Duodenal mucosa (tissue), 2 donors: ENCODE results near the gene CCDC137.
A peak's percentile ranks its signal among the peaks of the same experiment; 100 is the strongest.

Experiments
- H3K27ac ChIP-seq: one replicate; pipeline ENCODE4 v1.7.0; 2013; ENCODE audit warnings: low read depth, low read length
- H3K27me3 ChIP-seq, 2 donors: one replicate each; pipeline ENCODE4 v1.7.0; 2013; ENCODE audit warnings: low read length in 2 of 2, control low read depth in 1 of 2; ENCODE audit not compliant: insufficient read depth in 2 of 2, control insufficient read depth in 1 of 2
- H3K36me3 ChIP-seq, 2 donors: one replicate each; pipeline ENCODE4 v1.7.0; 2013; ENCODE audit warnings: low read length in 2 of 2, control low read depth in 1 of 2; ENCODE audit not compliant: insufficient read depth in 2 of 2, control insufficient read depth in 1 of 2
- H3K4me1 ChIP-seq, 2 donors: one replicate each; pipeline ENCODE4 v1.7.0; 2013; ENCODE audit warnings: low read length in 2 of 2, control low read depth in 1 of 2; ENCODE audit not compliant: insufficient read depth in 2 of 2, control insufficient read depth in 1 of 2
- H3K4me3 ChIP-seq, 2 donors: one replicate each; pipeline ENCODE4 v1.7.0; 2013; ENCODE audit warnings: low read length in 2 of 2, low read depth in 1 of 2
- H3K9ac ChIP-seq, 2 donors: one replicate each; pipeline ENCODE4 v1.7.0; 2013; ENCODE audit warnings: low read length in 2 of 2, low read depth in 1 of 2
- H3K9me3 ChIP-seq, 2 donors: one replicate each; pipeline ENCODE4 v1.7.0; 2013; ENCODE audit warnings: low read length in 2 of 2, control low read depth in 1 of 2; ENCODE audit not compliant: control insufficient read depth in 1 of 2

The CCDC137 gene

DNA sequence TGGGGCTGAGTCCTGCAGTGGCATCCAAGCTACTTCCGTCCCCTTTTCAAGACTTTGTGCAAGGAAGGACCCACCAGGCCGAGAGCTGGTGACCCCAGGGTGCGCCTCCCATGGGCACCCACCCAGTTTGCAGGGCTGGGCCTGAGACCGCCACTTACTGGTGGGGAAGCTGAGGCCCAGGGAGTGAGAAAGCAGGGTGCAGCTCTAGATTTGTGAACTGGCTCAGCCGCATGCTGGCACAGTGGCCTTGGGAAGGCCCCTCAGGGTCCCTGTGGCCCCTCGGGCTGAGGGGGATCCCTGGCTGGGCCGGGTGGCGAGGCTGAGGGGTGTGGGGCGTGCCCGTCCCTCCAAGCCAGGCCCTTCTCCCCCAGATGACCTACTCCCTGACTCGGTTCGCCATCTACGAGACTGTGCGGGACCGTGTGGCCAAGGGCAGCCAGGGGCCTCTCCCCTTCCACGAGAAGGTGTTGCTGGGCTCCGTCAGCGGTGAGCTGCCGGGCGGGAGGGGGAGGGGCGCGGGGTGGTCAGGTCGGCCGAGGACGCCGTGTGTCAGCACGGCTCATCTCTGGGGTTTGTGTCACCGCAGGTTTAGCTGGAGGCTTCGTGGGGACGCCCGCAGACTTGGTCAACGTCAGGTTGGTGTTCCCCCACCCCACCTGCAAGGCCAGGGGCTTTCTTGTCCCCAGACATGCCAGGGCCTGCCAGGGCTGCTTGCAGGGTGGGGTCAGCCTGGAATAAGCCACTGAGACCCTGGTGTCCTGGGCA lies 48.8 kb downstream of the CCDC137 start:
- Histone ChIP-seq H3K4me3 (no peak overlapping the region), H3K9ac (no peak overlapping the region), H3K9me3 (no peaks in the 10 kb centered on the region), H3K4me1 (peaks cover 21 to 35% of the 10 kb centered on the region in 2 donors), H3K27ac (no peak overlapping the region), H3K36me3 (peaks cover 4 to 11% of the 10 kb centered on the region in 2 donors), H3K27me3 (no peaks in the 10 kb centered on the region)

- Histone ChIP-seq H3K27me3 (no peaks in the 10 kb centered on the region), H3K9me3 (no peaks in the 10 kb centered on the region), H3K27ac (no peak overlapping the region), H3K4me3 (no peak overlapping the region), H3K9ac (no peak overlapping the region), H3K4me1 (peaks cover 13 to 27% of the 10 kb centered on the region in 2 donors), H3K36me3 (peaks cover 4 to 11% of the 10 kb centered on the region in 2 donors)
These were observed 49.5 kb downstream of the CCDC137 start for GRCh38 chr17:81715872-81716673.

DNA sequence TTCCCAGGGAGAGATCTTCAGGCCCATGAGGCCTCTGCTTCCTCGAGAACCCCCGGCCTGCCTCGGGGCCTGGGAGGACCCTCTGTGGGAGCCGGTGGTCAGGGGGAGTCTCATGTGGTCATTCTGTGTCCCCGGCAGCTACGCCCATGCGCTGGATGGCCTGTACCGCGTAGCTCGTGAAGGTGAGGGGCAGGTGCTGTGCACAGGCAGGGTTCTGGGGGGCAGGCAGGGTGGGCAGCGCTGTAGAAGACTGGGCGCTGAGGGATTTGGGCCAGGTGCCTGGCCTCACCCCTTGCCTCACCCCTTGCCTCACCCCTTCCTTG lies 50.1 kb downstream of the CCDC137 start:
- no peak overlapping the region for H3K9ac ChIP-seq
- H3K4me1 ChIP-seq: peaks cover 12 to 25% of the 10 kb centered on the region in 2 donors
- H3K4me3 ChIP-seq: no peak overlapping the region
- H3K27ac ChIP-seq: no peak overlapping the region
- peaks cover 4 to 11% of the 10 kb centered on the region in 2 donors for H3K36me3 ChIP-seq
- H3K9me3 ChIP-seq: no peaks in the 10 kb centered on the region
- H3K27me3 ChIP-seq: no peaks in the 10 kb centered on the region

DNA sequence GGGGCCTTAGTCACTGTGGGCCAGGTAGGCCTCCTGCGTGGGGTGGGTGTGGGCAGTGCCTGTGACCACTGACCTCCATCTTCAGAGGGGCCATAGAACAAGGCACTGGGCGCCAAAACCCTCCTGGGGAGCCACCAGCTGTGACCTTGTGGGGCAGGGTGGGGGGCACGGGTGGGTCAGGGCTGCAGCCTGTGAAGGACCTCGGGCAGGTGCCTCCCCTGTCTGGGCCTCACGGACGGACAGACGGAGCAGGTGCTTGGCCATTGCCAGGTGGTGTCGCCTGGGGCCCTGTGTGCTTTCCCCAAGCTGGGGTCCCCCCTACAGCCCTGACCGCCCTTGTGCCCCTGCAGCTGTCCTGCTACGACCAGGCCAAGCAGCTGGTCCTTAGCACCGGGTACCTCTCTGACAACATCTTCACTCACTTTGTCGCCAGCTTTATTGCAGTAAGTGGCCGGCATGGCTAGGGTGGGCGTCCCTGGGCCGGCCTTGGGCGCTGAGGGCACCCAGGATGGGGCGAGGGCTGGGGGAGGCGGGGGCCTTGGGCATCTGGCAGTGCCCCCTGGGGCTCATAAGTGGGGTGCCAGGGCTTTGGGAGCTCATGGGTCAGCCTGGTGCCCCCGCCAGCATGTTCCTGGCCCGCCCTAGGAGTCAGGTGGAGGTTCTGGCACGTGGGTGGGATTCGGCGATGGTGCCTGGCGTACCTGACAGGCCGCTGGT lies 50.7 kb downstream of the CCDC137 start:
- no peaks in the 10 kb centered on the region for H3K27me3 ChIP-seq

GRCh38 chr17:81717766-81718089 lies 51.2 kb downstream of the CCDC137 start:
- Histone ChIP-seq H3K27ac (no peak overlapping the region), H3K9me3 (no peaks in the 10 kb centered on the region), H3K9ac (no peak overlapping the region), H3K4me1 (peaks cover 20 to 34% of the 10 kb centered on the region in 2 donors), H3K36me3 (peaks cover 4 to 11% of the 10 kb centered on the region in 2 donors), H3K27me3 (no peaks in the 10 kb centered on the region), H3K4me3 (no peak overlapping the region)

More for the DNA sequence above, 50.7 kb downstream of the CCDC137 start:
- H3K27ac ChIP-seq: no peak overlapping the region
- H3K9ac ChIP-seq: no peak overlapping the region
- no peaks in the 10 kb centered on the region for H3K9me3 ChIP-seq
- H3K36me3 ChIP-seq: peaks cover 4 to 11% of the 10 kb centered on the region in 2 donors
- H3K4me1 ChIP-seq: peaks cover 18 to 30% of the 10 kb centered on the region in 2 donors
- no peak overlapping the region for H3K4me3 ChIP-seq

GRCh38 chr17:81719410-81720266 lies 53.1 kb downstream of the CCDC137 start:
- Histone ChIP-seq H3K9ac (no peak overlapping the region), H3K9me3 (no peaks in the 10 kb centered on the region), H3K36me3 (peaks cover 4 to 11% of the 10 kb centered on the region in 2 donors), H3K4me3 (no peak overlapping the region), H3K4me1 (peaks cover 24% of the 10 kb centered on the region in 2 donors), H3K27ac (no peak overlapping the region), H3K27me3 (no peaks in the 10 kb centered on the region)

GRCh38 chr17:81720267-81721071 lies 53.9 kb downstream of the CCDC137 start:
- H3K9me3 ChIP-seq: no peaks in the 10 kb centered on the region
- no peaks in the 10 kb centered on the region for H3K27me3 ChIP-seq
- H3K9ac ChIP-seq: no peak overlapping the region
- no peak overlapping the region for H3K27ac ChIP-seq
- H3K36me3 ChIP-seq: peaks cover 0 to 11% of the 10 kb centered on the region in 2 donors
- H3K4me1 ChIP-seq: peaks cover 22 to 24% of the 10 kb centered on the region in 2 donors
- H3K4me3 ChIP-seq: no peak overlapping the region

DNA sequence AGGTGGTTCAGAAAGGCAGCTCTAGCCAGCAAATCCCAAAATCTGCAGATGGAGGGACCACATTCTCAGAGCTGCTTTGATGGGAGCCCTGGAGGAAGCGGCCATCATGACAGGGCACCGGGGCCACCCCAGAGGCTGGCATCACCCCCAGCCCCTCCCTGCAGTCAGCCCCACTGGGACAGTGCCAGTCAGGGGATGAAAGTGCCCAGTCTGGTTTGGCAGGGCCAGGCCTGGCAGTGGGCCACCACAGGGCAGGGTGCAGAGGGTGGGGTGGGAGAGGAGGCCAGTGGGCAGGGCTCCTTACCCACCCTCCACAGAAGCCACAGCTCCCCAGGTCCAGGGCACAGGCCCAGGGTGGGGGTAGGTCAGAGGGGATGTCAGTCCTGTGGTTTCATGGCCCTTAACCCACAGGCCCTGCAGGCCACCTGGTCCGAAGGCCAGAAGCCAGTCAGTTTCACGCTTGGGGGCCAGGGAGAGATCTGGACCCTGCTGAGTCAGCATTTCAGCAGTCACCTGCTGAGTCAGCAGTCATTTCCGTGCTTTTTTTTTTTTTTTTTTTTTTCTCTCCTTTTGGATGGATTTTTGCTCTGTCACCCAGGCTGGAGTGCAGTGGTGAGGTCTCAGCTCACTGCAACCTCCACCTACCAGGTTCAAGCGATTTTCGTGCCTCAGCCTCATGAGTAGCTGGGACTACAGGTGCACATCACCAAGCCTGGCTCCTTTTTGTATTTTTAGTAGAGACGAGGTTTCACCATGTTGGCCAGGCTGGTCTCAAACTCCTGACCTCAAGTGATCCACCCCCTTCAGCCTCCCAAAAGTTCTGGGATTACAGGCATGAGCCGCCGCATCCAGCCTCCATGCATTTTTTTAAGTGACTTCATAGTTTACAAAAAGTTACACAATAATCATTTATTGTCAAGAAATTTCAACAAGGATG lies 55.9 kb downstream of the CCDC137 start:
- Histone ChIP-seq H3K36me3 (peaks cover 0 to 8% of the 10 kb centered on the region in 2 donors), H3K4me1 (peaks cover 24 to 26% of the 10 kb centered on the region in 2 donors), H3K27ac (peak overlapping the region; percentile 6)

More for the DNA sequence above, 55.9 kb downstream of the CCDC137 start:
- H3K9ac ChIP-seq: peak overlapping the region in 1 of 2 donors; percentile 45
- no peaks in the 10 kb centered on the region for H3K27me3 ChIP-seq
- no peak overlapping the region for H3K4me3 ChIP-seq
- no peaks in the 10 kb centered on the region for H3K9me3 ChIP-seq
